ENCODE data around the gene POLD4. TPM values are rescaled to one million over a fixed set of nuclear protein-coding genes. Genes with fewer than 3 reads are reported as not detected.

The POLD4 gene
- total and polyA plus RNA-seq, 2 of the 13 experiments (the other 11 are each of a cell fraction or from before 2014, with no cell fraction given) = 10.5 to 27.4 TPM

- Histone ChIP-seq H3K4me3 (replicated peaks in 1 of 3; ENCODE audit: insufficient read depth in 1 of 3, low read depth in 2 of 3, low read length in 3 of 3) (no peak overlapping the region), H4K20me1 (ENCODE audit: insufficient read depth, low read length) (no peaks in the 10 kb centered on the region), H3K79me2 (ENCODE audit: insufficient read depth, low read length) (no peaks in the 10 kb centered on the region), H3K4me2 (ENCODE audit: low read depth, low read length) (no peak overlapping the region), H3K27me3 (ENCODE audit: control insufficient read depth in 1 of 2, insufficient read depth in 2 of 2, low read length in 2 of 2) (no peaks in the 10 kb centered on the region), H3K36me3 (replicated peaks in 1 of 2; ENCODE audit: control insufficient read depth in 1 of 2, insufficient read depth in 2 of 2, low read length in 2 of 2) (no peaks in the 10 kb centered on the region), H3K4me1 (ENCODE audit: insufficient read depth, low read length) (no peaks in the 10 kb centered on the region), H2AFZ (ENCODE audit: low read length) (no peak overlapping the region), H3K9ac (ENCODE audit: insufficient read depth, low read depth, low read length) (no peak overlapping the region), H3K9me3 (ENCODE audit: low read length) (no peaks in the 10 kb centered on the region), H3K27ac (ENCODE audit: extremely low read length, insufficient read depth, low read length) (no peak overlapping the region)
- CTCF ChIA-PET (ENCODE audit: low intra/inter-chr PET ratio, low total read pairs) = no interaction called here
- BruUV-seq (replicated peaks) = no TSS peak
- ATAC-seq (no peak), FAIRE-seq (no peak), DNase-seq (ENCODE audit: low spot score) (no peak)
- TF ChIP-seq SAFB2 (CRISPR knock-in tag; IDR thresholded peaks at IDR 0.05; ENCODE audit: borderline replicate concordance, low read depth) (no peak), HNRNPLL (IDR thresholded peaks at IDR 0.05; ENCODE audit: low read depth, low read length, poor library complexity, severe bottlenecking) (no peak), HNF1A (IDR thresholded peaks at IDR 0.05; ENCODE audit: low read depth) (no peak), HNF1A (CRISPR knock-in tag; IDR thresholded peaks at IDR 0.05; ENCODE audit: borderline replicate concordance) (no peak), THRA (CRISPR knock-in tag; IDR thresholded peaks at IDR 0.05; ENCODE audit: borderline replicate concordance) (no peak), ZMYM3 (CRISPR knock-in tag; IDR thresholded peaks at IDR 0.05) (no peak), ZNF766 (CRISPR knock-in tag; IDR thresholded peaks at IDR 0.05; ENCODE audit: borderline replicate concordance) (no peak), RARA (CRISPR knock-in tag; IDR thresholded peaks at IDR 0.05) (no peak), ZNF260 (CRISPR knock-in tag; IDR thresholded peaks at IDR 0.05; ENCODE audit: borderline replicate concordance, low read depth) (no peak), ZNF543 (CRISPR knock-in tag; IDR thresholded peaks at IDR 0.05) (no peak), ZNF275 (CRISPR knock-in tag; IDR thresholded peaks at IDR 0.05; ENCODE audit: borderline replicate concordance) (no peak), ZNF780A (CRISPR knock-in tag; IDR thresholded peaks at IDR 0.05) (no peak), MAF1 (CRISPR knock-in tag; IDR thresholded peaks at IDR 0.05; ENCODE audit: borderline replicate concordance) (no peak), JUN (CRISPR knock-in tag; IDR thresholded peaks at IDR 0.05) (no peak), ZBTB42 (CRISPR knock-in tag; IDR thresholded peaks at IDR 0.05) (no peak), CBFB (CRISPR knock-in tag; IDR thresholded peaks at IDR 0.05) (no peak)
- WGBS (ENCODE audit: low lambda C conversion rate) = 69% methylated on average over 3 of the region's 3 CpGs
- in situ Hi-C loops (cut with HindIII; ENCODE audit: extremely low pct_ligation_motif_present, low pct_unique_long_range_greater_than_20kb) (no loop called here), intact Hi-C loops (cut with micrococcal nuclease; ENCODE audit: unreplicated experiment) (no loop called here)
- POLR2A ChIA-PET = no interaction called here
Measured at GRCh38 chr11:67337257-67337656, 16.1 kb downstream of the POLD4 start.
